ENCODE measurements around the gene WAPL. TPM values are rescaled to one million over a fixed set of nuclear protein-coding genes. Genes with fewer than 3 reads are reported as not detected.
A peak's percentile ranks its signal among the peaks of the same experiment; 100 is the strongest.

The WAPL gene
- total and polyA plus RNA-seq, 10 of the 15 experiments (the other 5 are each of a cell fraction or from before 2014, with no cell fraction given): 15.7 to 45.8 (median 29.0) TPM

DNA sequence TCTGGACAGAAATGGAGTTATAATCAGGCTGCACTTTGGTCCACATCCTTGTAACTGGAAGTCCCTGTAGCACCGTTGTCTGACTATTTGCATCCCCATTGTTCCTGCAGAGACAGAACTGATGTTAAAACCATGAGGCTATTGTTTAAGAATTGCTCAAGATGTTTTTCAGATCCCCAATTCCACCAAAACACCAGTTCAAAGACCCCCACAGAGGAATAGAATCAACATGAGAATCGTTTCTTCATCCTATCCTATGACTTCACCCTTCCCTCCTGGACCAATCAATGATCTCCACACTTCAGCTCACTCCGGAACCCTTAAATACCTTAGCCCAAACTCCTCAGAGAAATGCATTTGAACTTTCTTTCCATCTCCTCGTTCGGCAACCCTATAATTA lies 97.9 kb downstream of the WAPL start:
- Histone ChIP-seq H3K4me1 (ENCODE audit: control insufficient read depth, insufficient read depth, low read length) (no peaks in the 10 kb centered on the region), H4K20me1 (ENCODE audit: control insufficient read depth, insufficient read depth) (no peaks in the 10 kb centered on the region), H3K4me3 (no peak overlapping the region), H3K9me3 (replicated peaks; ENCODE audit: control insufficient read depth, insufficient read depth, low read length) (no peaks in the 10 kb centered on the region), H3K4me2 (ENCODE audit: control insufficient read depth, insufficient read depth) (no peak overlapping the region), H3K9ac (ENCODE audit: control insufficient read depth, insufficient read depth, low read length) (no peak overlapping the region), H3K27ac (ENCODE audit: control insufficient read depth, insufficient read depth) (no peak overlapping the region), H3K79me2 (ENCODE audit: control insufficient read depth, insufficient read depth, low read length) (no peaks in the 10 kb centered on the region), H3K27me3 (replicated peaks in 1 of 2; ENCODE audit: control insufficient read depth in 2 of 2, insufficient read depth in 2 of 2, low read length in 1 of 2) (no peaks in the 10 kb centered on the region), H2AFZ (ENCODE audit: control insufficient read depth, low read depth, low read length) (no peak overlapping the region), H3K36me3 (ENCODE audit: control insufficient read depth in 2 of 2, insufficient read depth in 2 of 2, low read length in 1 of 2) (no peaks in the 10 kb centered on the region)
- RAD21 ChIA-PET (ENCODE audit: unreplicated experiment): no interaction called here
- CTCF ChIA-PET: no interaction called here
- in situ Hi-C loops (cut with MboI) (no loop called here), intact Hi-C loops (cut with micrococcal nuclease; ENCODE audit: unreplicated experiment) (loop anchor here (2.0 kb wide), 1 partner anchor 17 kb away; no protein-coding TSS in a partner anchor)
- no TSS peak for BruUV-seq (replicated peaks)
- WGBS (ENCODE audit: insufficient coverage, insufficient replicate concordance, low lambda C conversion rate, missing lambda C conversion rate): 31% methylated on average over 5 of the region's 5 CpGs
- SMC1A ChIA-PET (ENCODE audit: uncharacterized antibody, unreplicated experiment): interaction anchor here (2.4 kb wide), 1 partner anchor 11 kb away, joined by 5 read pairs; no protein-coding TSS in a partner anchor
- TF ChIP-seq SMAD5 (IDR thresholded peaks at IDR 0.05; ENCODE audit: low read depth) (no peak), PAX8 (IDR thresholded peaks at IDR 0.05) (no peak), ZZZ3 (IDR thresholded peaks at IDR 0.05; ENCODE audit: control insufficient read depth, insufficient read length, low read depth) (no peak), PML (IDR thresholded peaks at IDR 0.05; ENCODE audit: low read length) (no peak), SUZ12 (IDR thresholded peaks at IDR 0.05; ENCODE audit: unreplicated experiment) (no peak), CBX3 (IDR thresholded peaks at IDR 0.05; ENCODE audit: borderline replicate concordance, low read depth) (no peak), FOXM1 (IDR thresholded peaks at IDR 0.05; ENCODE audit: low read depth, low read length) (no peak), DPF2 (IDR thresholded peaks at IDR 0.05) (no peak), HCFC1 (IDR thresholded peaks at IDR 0.05; ENCODE audit: low read length) (no peak)
- DNase-seq (ENCODE audit: low read depth, low spot score) (no peak), FAIRE-seq (no peak), ATAC-seq (no peak)
- POLR2A ChIA-PET: no interaction called here

DNA sequence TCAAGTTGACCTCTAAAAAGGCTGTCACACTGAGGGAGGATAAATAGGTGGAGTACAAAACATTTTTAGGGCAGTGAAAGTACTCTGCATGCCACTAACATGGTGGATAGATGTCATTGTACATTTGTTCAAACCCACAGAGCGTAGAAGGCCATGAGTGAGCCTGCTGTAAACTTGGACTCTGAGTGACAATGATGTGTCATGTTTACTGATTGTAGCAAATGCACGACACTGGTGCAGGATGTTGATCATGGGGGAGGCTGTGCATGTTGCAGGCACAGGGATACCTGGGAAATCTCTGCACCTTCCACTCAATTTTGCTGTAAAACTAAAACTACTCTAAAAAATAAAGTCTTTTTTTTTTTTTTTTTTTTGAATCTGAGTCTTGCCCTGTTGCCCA lies 102.5 kb downstream of the WAPL start:
- intact Hi-C loops (cut with micrococcal nuclease; ENCODE audit: unreplicated experiment) (no loop called here), in situ Hi-C loops (cut with MboI) (no loop called here)
- DNase-seq (ENCODE audit: low read depth, low spot score) (no peak), ATAC-seq (no peak), FAIRE-seq (no peak)
- H4K20me1 ChIP-seq (ENCODE audit: control insufficient read depth, insufficient read depth): no peaks in the 10 kb centered on the region
- ChIA-PET CTCF (interaction anchor here (1.9 kb wide), 1 partner anchor 26 kb away, joined by 5 read pairs; no protein-coding TSS in a partner anchor), SMC1A (ENCODE audit: uncharacterized antibody, unreplicated experiment) (interaction anchor here (0.8 to 2.2 kb wide), 4 partner anchors 12 to 28 kb away, joined by 3 to 6 read pairs (median 4); no protein-coding TSS in a partner anchor), RAD21 (ENCODE audit: unreplicated experiment) (interaction anchor here (0.6 to 2.3 kb wide), 3 partner anchors 8 to 726 kb away, joined by 4 to 7 read pairs (median 5); no protein-coding TSS in a partner anchor), POLR2A (interaction anchor here (1.0 kb wide), 1 partner anchor 30 kb away, joined by 4 read pairs; no protein-coding TSS in a partner anchor)
- H3K79me2 ChIP-seq (ENCODE audit: control insufficient read depth, insufficient read depth, low read length): no peaks in the 10 kb centered on the region
- H3K27ac ChIP-seq (ENCODE audit: control insufficient read depth, insufficient read depth): no peak overlapping the region
- H3K9me3 ChIP-seq (replicated peaks; ENCODE audit: control insufficient read depth, insufficient read depth, low read length): no peaks in the 10 kb centered on the region
- no peaks in the 10 kb centered on the region for H3K36me3 ChIP-seq (ENCODE audit: control insufficient read depth in 2 of 2, insufficient read depth in 2 of 2, low read length in 1 of 2)
- H3K27me3 ChIP-seq (replicated peaks in 1 of 2; ENCODE audit: control insufficient read depth in 2 of 2, insufficient read depth in 2 of 2, low read length in 1 of 2): no peaks in the 10 kb centered on the region
- H3K4me2 ChIP-seq (ENCODE audit: control insufficient read depth, insufficient read depth): no peak overlapping the region
- H3K4me1 ChIP-seq (ENCODE audit: control insufficient read depth, insufficient read depth, low read length): peaks cover 6% of the 10 kb centered on the region
- no peak overlapping the region for H3K9ac ChIP-seq (ENCODE audit: control insufficient read depth, insufficient read depth, low read length)
- BruUV-seq (replicated peaks): no TSS peak
- no peak overlapping the region for H2AFZ ChIP-seq (ENCODE audit: control insufficient read depth, low read depth, low read length)
- 34% methylated on average over 2 of the region's 2 CpGs for WGBS (ENCODE audit: insufficient coverage, insufficient replicate concordance, low lambda C conversion rate, missing lambda C conversion rate)
- H3K4me3 ChIP-seq: no peak overlapping the region
- TF ChIP-seq, protein P1, sequence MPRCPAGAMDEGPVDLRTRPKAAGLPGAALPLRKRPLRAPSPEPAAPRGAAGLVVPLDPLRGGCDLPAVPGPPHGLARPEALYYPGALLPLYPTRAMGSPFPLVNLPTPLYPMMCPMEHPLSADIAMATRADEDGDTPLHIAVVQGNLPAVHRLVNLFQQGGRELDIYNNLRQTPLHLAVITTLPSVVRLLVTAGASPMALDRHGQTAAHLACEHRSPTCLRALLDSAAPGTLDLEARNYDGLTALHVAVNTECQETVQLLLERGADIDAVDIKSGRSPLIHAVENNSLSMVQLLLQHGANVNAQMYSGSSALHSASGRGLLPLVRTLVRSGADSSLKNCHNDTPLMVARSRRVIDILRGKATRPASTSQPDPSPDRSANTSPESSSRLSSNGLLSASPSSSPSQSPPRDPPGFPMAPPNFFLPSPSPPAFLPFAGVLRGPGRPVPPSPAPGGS (IDR thresholded peaks at IDR 0.05; ENCODE audit: borderline replicate concordance, insufficient read depth, low read depth, low read length, poor library complexity, severe bottlenecking): peak; percentile 57
- TF ChIP-seq FOXK2 (IDR thresholded peaks at IDR 0.05): no peak
